LNCaP clone FGC (cell line): Measurements from ENCODE around the gene COTL1.

Experiments
- DNase-seq: peaks from one replicate; pipeline ENCODE4 v3.0.0-alpha.2; 2011; ENCODE audit warnings: low read depth
- H3K4me3 ChIP-seq: 2 replicates; pipeline ENCODE4 v1.5.1; 2011; ENCODE audit warnings: mild to moderate bottlenecking, low read depth, low read length, control low read depth
- TF ChIP-seq, protein P1 (sequence below): IDR thresholded peaks from 2 replicates; pipeline ENCODE4 v1.5.1; 2012; ENCODE audit warnings: mild to moderate bottlenecking; ENCODE audit not compliant: control insufficient read depth, insufficient read depth; ENCODE audit errors: extremely low read depth

Gene COTL1

DNA sequence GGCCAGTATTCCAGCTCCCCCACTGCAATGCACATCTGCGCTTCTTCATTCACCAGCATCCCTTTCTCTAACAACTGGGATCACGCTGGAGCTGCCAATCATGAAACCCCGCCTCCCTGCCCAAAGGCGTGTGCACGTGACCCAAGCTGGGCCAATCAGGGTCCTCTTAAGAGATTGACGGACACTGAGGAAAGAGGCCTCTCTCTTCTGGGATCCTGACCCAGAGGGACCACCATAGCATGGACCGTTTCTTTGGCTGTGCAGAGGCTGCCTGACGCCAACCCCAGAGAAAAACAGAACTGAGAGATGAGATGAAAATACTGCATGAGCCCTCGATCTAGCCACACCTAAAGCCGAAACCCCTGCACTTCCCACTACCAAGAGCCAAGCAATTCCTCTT lies 32.0 kb downstream of the COTL1 start:
- H3K4me3 ChIP-seq: no peak overlapping the region
- TF ChIP-seq, protein P1, sequence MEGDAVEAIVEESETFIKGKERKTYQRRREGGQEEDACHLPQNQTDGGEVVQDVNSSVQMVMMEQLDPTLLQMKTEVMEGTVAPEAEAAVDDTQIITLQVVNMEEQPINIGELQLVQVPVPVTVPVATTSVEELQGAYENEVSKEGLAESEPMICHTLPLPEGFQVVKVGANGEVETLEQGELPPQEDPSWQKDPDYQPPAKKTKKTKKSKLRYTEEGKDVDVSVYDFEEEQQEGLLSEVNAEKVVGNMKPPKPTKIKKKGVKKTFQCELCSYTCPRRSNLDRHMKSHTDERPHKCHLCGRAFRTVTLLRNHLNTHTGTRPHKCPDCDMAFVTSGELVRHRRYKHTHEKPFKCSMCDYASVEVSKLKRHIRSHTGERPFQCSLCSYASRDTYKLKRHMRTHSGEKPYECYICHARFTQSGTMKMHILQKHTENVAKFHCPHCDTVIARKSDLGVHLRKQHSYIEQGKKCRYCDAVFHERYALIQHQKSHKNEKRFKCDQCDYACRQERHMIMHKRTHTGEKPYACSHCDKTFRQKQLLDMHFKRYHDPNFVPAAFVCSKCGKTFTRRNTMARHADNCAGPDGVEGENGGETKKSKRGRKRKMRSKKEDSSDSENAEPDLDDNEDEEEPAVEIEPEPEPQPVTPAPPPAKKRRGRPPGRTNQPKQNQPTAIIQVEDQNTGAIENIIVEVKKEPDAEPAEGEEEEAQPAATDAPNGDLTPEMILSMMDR: no peak
- no peak for DNase-seq

DNA sequence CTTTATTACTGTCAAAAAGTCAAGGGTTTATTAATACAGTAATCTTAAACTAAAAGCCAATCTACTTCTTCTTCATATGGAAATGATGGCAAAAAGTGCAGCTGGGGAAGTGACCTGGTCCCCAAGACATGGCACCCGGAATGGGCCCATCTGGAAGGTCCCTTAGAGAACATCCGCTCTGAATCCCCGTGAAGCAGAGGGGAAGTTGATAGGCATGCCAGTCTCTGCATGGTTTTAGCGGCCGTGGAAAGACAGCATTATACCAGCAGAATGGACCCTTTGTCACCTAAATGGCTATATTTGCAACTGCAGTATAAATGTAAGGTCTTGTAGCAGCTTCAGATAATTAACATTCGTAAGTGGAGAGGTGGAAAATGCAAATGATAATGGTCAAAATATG lies 32.4 kb downstream of the COTL1 start:
- DNase-seq: no peak
- TF ChIP-seq, protein P1: no peak
- no peak overlapping the region for H3K4me3 ChIP-seq

DNA sequence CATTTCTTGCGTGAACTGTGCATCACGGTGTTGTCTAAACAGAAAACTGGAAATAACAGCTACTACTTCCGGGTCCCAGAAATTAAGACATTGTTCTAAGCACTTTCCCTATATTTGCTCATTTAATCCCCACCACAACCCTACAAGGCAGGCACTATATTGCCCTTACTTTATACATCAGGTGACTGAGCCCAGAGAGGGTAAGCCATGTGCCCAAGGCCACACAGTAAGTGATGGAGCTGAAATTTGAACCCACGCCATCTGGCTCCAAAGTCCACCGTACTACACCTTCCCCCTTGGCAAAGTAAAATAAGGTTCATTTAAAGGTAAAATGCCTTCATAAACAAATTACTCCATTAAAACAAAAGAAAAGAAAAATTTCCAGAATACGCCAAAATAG lies 33.2 kb downstream of the COTL1 start:
- no peak for DNase-seq
- TF ChIP-seq, protein P1: no peak
- no peak overlapping the region for H3K4me3 ChIP-seq

DNA sequence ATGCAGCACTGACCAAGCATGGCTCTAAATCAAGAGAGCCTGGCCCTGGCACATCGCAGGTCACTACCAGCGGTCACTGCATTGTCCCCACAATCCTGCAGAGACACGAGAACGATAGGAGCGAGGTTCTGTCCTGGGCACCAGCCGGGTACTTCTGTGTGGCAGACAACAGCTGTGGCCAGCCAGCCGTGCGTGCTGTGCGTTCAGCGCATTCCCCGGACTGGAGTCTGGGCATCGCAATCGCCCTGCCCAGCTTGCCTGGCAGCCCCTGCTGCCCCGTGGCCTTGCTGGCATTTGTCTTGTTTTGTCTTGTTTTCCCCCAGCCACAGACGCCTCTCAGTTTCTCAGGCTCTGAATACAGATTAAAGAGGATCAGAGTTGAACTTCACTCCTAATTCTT lies 33.9 kb downstream of the COTL1 start:
- TF ChIP-seq, protein P1: no peak
- DNase-seq: no peak
- H3K4me3 ChIP-seq: no peak overlapping the region

DNA sequence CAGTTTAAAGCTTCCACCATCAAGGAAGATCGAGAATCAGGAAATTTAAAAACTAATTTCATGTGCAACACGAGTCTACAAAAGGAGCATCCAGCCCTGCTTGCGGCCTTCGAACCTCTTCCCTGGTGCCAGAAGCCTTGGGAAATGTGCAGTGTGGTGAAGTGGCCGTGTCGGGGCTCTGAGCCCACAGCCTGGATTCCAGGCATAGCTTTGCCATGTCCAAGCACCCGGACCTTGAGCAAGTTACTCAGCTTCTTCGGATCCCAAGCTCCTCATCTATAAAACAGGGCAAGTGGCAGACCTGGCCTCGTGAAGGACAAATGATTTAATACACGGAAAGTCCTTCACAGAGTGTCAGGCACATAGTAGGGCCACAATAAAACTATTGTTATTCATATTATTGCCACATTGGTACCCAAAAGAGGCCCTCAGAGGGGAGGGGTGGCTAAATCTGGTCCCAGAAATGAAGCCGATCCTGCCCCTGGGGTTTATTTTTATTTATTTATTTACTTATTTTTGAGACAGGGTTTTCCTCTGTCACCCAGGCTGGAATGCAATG lies 34.8 kb downstream of the COTL1 start:
- TF ChIP-seq, protein P1: no peak
- DNase-seq: no peak

DNA sequence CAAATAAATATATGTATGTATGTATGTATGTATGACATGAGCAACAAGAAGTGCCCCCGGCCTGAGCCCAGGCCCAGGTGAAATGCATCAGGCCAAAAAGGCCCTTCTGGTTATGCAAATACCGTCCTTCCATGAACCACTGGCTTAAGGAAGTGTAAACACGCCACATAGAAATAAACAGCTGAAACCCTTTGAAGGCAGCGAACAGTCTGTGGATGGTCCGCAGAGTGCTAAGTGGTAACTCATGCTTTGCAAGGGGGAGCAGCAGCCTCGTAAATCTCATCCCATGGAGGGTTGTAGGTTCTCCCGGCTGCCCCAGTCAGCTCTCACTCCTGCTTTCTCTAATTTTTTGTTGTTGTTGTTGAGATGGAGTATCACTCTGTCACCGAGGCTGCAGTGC lies 36.7 kb downstream of the COTL1 start:
- TF ChIP-seq, protein P1: no peak
- no peak for DNase-seq
- no peak overlapping the region for H3K4me3 ChIP-seq

More for the DNA sequence above, 34.8 kb downstream of the COTL1 start:
- no peak overlapping the region for H3K4me3 ChIP-seq

DNA sequence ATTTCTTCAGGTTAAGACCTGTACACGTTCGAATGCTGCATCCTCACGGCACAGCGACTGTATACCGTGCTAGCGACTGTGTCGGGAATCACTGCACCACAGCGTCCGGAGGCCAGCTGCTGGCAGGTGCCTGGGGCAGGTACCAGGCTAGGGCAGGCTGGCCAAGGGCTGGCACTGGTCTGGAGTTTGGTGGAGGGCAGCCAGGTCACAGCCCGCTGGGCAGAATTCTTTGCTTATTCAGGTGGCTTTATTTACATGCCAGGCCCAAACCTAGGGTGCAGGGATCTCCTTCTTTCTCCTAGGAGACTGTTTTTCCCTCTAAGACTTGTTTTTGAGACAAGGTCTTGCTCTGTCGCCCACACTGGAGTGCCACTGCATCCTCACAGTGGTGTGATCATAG lies 37.9 kb downstream of the COTL1 start:
- DNase-seq: peak; percentile 47
- no peak overlapping the region for H3K4me3 ChIP-seq
- TF ChIP-seq, protein P1: no peak
